Stimulated activated CD4-positive, alpha-beta T cell treated with anti-CD3 and anti-CD28 coated beads, TNF-alpha, amount 100 ng/mL, for 48 hours (primary cell): ENCODE measurements around the gene LRP6.
"Not testable (repeated sequence)": the region's sequence is repeated elsewhere in the genome, so short reads cannot be mapped to it uniquely, and the experiment has no call there.

Experiments
- DNase-seq, 3 donors: peaks; one replicate each; pipeline ENCODE4 v3.0.0-alpha.2; 2020; ENCODE audit warnings: low read depth in 3 of 3

The LRP6 gene

DNA sequence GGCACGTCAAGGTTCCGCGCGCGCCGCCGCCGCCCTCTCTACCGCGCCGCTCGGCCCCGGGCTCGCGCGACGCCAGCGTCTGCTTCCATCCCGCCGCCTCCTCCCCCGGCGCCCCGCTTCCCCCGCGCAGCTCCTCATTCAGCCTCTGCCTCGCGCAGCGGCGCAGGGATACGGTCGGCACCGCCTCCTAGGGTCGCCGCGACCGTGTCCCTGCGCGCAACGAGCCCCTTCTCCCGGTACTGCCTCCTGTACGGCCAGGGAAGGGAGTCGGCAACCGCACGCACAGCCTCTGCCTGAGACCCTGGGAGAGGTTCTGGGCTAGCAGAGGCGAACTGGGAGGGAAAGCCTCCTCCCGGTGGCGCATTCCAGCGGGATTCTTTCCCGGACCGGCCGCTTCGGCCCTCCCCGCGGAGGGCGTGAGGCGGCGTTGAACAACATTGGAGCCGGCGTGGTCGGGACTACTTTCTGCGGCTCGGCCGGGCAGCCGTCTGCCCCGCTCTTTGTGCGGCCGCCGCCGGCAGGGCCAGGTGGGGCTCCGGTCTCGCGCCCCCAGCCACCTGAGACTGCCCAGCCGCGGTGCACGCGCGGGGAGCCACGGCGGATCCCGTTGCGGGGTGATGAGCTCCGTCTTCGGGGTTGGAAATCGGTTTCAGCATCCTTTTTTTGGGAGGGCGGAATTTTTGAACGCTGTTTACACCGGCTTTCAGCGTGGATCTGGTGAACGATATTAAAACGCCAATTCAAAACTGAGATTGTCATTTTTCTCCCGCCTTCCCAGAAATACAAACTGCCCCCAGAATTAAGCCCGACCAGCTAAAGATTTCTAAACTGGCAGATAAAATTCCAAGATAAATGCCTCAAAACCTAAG is at the start of gene LRP6:
TSS of gene LRP6 (minus strand) at position 172 of the 869 bp plus-strand sequence. CDS start 309 bp downstream, outside the sequence.
- DNase-seq, result peak; percentile 57 to 76 (median 70)

DNA sequence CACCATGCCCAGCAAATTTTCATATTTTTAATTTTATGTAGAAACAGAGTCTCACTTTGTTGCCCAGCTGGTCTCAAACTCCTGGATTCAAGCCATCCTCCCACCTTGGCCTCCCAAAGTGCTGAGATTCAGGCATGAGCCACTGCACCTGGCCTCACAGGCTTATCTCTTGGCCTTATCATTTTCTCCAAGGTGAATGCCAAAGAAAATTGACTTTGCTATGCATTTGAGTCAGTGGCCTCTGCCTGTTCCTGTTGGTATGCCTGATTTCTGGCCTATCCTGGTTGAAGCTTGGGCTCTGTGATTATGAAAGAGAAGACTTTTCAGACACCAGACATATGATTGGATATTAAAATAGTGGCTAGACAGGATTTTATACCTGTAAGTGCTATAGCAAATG is 49.0 kb upstream of the LRP6 start:
- no peak for DNase-seq

DNA sequence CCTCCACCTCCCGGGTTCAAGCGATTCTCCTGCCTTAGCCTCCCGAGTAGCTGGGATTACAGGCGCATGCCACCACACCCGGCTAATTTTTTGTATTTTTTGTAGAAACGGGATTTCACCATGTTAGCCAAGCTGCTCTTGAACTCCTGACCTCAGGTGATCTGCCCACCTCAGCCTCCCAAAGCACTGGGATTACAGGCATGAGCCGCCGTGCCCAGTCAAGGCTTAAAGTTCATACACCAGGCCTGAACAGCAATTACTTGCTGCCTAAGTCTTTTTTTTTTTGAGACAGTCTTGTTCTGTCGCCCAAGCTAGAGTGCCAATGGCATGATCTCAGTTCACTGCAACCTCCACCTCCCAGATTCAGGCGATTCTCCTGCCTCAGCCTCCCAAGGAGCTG is 43.9 kb upstream of the LRP6 start:
- DNase-seq, result not testable (repeated sequence)

DNA sequence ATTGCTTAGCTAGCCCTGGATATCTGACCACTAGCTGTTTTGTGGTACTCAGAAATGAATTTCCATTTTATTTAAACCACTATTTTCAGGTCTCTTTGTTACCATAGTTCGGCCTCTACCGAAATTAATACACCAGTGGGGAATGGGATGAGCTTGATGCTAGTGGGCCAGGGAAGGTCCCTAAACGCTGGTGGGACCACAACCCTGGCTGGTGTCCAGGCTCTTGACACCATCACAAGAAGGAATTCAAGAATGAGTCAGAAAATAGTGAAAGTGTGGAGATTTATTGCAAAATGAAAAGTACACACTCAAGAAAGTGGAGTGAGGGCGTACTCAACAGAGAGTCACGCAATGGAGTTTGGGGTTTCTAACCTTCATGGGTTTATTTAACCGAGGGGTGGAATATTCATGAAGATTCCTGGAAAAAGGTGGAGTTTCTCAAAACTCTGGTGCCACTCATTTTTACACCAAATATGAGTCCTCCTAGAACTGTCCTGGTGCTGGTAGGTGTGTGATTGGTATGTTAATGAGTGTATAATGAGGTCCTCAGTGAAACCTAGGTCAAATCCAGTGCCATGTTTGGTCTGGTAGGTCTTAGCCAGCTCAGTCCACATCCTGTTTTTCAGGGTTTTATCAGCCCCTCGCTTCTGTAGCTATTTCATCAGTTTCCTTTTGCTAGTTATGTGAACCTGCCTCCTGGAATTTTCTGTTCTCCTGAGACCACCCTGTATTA is 38.9 kb upstream of the LRP6 start:
- no peak for DNase-seq

DNA sequence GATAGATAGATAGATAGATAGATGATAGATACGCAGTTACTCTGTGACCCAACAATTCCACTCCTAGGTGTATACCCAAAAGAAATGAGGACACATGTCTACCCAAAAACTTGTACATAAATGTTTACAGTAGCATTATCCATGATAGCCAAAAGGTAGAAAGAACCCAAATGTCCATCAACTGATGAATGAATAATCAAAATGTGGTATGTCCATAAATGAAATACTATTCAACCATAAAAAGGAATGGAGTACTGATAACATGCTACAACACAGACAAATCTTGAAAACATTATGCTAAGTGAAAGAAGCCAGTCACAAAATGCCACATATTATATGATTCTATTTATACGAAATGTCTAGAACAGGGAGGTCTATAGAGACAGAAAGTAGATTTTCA is 36.1 kb upstream of the LRP6 start:
- no peak for DNase-seq

DNA sequence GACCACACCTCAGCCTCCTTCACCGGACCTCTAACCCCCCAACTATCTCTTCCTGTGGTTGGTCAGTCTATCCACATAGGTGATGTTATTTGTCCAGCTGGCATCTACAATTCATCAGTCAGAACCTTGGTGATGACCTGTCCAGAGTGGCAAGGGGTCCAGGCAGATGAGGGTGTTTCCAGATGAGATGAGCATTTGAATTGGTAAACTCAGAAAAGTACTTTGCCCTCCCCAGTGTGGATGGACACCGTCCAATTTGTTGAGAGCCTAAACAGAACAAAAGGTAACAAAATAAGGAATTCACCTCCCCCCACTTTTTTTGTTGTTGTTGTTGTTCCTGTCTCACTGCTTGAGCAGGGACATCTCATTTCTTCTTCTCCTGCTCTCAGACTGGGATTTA is 34.3 kb upstream of the LRP6 start:
- no peak for DNase-seq

DNA sequence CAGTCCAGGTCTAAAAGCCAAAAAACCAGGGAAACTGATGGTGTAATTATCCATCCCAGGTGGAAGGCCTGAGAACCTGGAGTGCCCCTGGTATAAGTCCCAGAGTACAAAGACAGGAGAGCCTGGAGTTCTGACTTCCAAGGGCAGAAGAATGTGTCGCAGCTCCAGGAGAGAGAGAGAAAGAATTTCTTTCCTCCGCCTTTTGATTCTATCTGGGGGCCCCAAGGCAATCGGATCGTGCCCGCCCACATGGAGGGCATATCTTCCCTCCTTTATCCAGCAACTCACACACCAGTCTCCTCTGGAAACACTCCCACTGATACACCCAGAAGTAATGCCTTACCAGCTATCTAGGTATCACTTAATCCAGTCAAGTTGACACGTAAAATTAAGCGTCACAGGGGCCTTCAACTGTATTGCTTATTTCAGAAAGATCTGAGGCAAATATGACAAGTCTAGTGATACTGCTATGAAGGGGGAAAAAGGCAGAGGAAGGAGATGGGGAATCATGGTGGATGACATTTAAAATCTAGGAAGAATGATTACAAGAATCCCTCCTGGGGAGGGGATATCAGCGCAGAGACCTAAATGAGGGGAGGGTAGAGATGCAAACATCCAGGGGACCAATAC is 30.5 kb upstream of the LRP6 start:
- DNase-seq, result no peak

DNA sequence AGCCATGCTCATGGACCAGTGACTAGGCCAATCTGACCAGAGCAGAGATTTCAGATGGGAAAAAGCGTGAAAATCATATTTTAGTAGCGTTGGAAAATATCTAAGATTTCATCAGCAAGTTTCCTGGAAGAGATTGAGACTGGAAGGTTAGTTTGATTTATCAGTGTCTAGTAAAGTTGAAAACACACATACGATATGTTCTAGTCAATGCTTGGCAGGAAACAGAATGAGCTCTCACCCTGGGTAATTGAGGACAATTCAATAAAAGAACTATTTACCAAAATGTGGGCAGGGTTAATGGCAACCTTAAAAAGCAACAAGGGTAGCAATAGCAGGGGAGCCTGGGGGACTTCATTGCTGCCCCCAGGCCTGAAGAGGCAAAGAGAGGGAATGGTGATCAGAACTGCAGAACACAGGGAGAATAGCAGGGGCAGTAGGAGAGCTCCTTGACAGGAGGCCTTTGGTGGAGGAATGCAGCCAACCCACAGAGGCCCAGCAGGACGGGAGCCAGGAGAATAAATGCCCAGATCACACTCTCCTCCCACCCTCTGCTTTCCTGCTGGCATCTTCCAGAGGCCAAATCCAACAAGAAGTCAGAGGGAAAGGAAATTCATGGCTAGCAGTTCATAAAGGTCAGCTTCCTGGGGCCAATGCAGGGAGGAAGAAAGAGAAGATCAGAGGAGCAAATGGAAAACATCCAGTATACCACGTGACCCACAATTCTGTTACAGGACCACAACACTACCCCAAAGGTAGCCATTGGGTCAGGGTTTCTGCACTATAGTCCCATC is 27.6 kb upstream of the LRP6 start:
- no peak for DNase-seq

DNA sequence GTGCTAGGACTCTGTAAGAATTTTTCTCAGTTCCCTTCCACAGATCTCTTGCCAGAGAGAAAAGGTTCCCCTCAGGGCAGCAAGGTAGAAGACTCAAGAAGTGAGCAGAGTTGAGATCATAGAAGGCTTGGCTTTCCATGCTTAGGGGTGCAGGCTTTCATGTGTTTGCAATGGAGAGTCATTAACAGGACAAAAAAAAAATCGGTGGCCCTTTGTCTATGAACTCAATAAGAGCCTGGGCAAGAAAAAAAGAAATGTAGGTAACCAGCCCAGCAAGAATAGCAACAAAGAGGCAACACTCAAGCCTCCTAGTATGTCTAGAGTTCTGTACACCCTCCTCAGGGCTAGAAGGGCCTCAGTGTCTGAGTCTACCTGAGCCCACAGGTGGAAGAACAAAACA is 23.4 kb upstream of the LRP6 start:
- no peak for DNase-seq

DNA sequence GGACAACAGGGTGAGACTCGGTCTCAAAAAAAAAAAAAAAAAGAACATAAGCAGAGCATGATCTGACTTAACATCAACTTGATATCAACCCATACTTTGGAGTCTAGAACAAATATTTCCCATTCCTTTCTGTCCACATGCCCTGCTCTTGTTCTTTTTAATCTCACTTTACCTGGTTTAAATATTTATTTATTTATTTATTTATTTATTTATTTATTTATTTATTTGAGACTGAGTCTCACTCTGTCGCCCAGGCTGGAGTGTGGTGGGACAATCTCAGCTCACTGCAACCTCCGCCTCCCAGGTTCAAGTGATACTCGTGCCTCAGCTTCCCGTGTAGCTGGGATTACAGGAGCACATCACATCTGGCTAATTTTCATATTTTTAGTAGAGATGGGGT is 19.6 kb upstream of the LRP6 start:
- DNase-seq, result no peak

DNA sequence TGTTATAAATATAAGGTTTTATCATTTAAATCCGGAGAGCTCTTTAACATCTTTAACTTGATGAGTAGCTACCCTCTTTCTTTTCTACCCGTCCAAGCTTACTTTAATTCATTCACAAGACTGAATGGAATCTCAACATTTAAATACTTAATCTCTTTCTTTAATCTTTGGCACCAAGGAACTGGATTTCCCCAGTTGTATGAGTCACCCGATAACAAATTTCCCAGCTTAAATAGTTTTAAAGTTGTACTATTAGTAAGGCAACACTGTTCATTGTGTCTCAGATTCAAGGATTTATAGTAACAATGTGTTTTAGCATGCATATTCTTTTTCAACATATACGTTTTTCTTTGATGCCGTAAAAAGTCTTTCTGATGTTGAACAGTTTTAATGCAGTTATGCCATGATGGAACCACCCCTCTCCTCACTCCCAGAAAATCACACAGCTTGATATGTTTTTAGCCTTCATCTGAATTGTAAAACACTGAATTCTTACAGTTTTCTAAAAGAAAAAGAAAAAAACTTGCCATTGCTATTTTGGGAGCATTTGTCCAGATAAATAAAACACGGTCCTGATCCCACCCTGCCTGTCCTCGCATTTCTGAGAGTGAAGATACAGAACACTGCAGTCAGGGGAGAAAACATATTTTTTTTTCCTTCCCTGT is 16.0 kb upstream of the LRP6 start:
- no peak for DNase-seq

DNA sequence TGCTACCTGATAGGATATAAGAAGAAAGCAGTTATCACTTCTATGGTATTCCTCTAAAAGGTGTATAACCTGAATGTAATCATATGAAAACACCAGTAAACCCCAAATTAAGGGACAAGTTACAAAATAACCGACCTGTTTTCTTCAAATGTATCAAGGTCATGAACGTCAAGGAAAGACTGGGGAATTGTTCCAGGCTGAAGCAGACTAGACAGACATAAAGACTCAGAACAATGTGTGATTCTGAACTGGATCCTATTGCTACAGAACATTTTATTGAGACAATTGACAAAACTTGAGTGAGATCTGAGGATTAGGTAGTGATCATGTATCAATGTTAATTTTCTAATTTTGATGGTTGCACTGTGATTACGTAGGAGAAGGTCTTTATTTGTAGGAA is 15.4 kb upstream of the LRP6 start:
- DNase-seq, result no peak

DNA sequence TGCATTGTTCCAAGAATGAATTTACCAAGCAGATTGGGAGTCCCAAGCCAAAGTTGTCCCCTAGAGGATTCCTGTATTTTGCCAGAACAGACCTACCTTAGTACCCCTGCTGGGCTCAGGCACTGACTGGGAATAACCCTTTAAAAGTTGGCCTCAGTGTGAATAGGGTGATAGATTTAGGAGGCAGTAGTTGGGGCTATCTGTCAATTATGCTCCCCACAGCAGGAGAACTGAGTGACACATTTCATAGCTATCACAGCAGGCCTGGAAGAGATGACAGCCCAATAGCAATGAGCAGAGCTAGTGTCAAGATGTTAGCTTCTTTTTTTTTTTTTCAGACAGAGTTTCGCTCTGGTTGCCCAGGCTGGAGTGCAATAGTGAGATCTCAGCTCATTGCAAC is 14.3 kb upstream of the LRP6 start:
- DNase-seq, result no peak

DNA sequence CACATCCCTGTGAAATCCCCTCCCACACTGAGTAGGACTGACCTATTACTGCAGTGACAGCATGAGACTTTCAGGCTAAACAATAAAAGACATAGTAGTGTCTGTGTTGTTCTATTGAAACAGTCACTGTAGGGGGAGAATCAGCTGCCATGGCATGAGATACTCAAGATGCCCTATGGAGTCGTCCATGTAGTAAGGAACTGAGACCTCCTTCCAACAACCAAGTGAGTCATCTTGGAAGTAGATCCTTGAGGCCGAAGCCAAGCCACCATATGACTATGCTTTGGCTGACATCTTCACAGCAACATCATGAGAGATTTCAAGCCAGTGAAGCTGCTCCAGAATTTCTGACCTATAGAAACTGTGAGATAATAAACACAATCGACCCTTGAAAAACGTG is 12.1 kb upstream of the LRP6 start:
- DNase-seq, result no peak

DNA sequence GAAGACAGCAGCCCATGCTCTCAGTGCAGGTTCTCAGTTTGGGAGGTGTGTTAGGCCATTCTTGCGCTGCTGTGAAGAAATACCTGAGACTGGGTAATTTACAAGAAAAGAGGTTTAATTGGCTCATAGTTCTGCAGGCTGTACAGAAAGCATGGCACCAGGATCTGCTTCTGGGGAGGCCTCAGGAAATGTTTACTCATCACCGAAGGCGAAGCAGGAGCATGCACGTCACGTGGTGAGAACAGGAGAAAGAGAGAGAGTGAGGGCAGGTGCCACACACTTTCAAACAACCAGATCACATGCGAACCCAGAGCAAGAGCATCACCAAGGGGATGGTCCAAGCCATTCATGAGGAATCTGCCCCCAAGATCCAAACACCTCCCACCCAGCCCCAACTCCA is 9.0 kb upstream of the LRP6 start:
- no peak for DNase-seq

DNA sequence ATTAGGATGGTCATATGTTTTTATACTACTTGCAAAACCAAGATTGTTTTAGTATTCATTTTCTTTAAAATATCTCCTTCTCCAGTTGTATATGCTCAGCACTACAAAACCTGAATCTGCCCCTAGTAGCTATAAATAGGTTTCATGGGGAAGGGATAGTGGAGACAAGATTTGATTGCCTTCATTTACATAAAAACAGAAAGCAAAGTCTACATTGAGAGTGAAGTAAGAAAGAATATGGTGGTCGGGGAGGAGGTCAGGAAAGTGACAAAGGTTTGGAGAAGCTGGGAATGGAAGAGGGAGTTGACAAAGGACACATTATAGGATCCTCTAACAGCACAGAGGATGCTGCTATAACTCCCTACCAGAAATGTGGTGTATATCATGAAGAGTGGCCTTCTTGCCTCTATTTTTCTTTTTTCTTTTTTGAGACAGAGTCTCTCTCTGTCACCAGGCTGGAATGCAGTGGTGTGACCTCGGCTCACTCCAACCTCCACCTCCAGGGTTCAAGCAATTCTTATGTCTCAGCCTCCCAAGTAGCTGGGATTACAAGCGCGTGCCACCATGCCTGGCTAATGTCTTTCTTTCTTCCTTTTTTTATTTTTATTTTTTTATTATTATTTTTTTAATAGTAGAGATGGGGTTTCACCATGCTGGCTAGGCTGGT is 6.6 kb upstream of the LRP6 start:
- DNase-seq, result no peak

DNA sequence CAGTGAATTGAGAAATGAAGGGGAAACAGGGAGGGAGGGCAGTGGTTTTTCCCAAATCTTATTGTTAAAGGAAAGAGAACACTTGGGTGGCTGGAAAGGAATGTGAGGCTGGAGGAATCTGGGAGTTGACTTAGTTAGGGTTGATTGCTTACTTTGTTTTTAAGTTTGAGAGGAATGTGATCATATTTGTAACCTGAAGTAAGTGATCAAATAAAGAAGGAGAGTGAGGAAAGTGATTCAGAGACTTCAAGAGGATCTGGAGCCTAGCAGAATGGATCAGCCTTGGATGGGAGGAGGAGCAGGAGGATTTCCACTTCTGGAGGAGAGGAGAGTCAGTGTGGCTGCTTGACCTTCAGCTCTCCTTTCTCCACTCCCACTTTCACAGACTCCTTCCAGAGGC is 6.0 kb upstream of the LRP6 start:
- DNase-seq, result no peak

DNA sequence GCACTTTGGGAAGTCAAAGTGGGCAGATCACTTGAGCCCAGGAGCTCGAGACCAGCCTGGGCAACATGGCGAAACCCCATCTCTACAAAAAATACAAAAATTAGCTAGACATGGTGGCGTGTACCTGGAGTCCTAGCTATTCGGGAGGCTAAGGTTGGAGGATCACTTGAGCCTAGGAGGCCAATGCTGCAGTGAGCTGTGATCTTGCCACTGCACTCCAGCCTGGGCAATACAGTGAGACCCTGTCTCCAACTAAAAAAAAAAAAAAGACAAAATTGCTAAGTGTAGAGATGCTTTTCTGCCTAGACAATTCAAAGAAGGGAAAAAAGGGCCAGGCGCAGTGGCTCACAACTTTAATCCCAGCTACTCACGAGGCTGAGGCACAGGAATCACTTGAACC is 3.4 kb upstream of the LRP6 start:
- DNase-seq, result no peak

DNA sequence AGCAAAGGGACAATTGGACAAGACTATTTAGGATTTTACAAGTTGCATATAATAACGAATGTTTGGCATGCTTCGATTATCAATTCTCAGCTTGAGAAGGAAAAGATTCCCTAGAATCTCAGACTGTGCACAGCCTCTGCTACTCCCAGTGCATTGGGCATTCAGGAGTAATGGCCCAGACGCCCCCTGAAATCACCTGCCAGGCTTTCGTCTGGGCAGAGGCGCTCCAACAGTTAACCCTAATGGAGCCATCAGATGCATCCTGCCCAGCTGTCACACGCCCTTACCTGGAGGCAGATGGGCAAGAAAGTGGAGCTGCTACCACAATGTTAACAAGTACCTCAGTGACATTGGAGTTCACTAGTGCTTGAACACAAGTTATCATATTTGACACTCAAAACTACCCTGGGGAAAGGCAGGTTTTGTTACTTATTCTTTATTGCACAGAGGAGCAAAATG is 927 bp upstream of the LRP6 start:
- DNase-seq, result no peak

DNA sequence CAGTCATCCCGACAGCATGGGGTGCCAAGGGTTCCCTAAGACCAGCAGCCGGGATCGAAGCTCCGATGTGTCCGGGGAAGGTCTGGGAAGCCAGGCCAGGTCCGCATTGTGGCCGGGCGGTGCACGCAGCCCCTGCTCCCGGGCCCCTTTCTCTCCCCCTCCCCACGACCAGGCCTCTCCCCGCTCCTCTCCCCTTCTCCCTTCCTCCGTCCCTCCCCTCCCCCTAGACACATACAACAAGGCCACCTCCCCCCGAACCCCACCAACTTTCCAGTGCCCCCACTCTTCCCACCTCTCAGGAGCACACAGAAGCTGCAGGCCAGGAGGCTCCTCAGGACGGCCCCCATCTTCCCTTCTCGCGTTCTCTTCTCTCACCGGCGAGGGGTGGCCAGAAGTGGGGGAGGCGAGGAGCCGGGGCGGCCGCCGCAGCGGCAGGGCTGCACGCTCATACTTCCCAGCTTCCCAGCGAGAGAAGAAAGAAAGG is 413 bp downstream of the LRP6 start:
- peak in 1 of 3 donors; percentile 4 for DNase-seq
